ENCODE data around the gene NTS.

Gene NTS

GRCh38 chr12:85874031-85874461 is at the start of gene NTS:
TSS of gene NTS (plus strand) at chr12:85874295. CDS start at chr12:85874404, 109 bp downstream.
- no peak for DNase-seq

- DNase-seq, result no peak
Observed at GRCh38 chr12:85825746-85826145, 48.3 kb upstream of the NTS start.

GRCh38 chr12:85828576-85828975 is 45.5 kb upstream of the NTS start:
- no peak for DNase-seq

GRCh38 chr12:85829391-85829790 is 44.7 kb upstream of the NTS start:
- no peak for DNase-seq

DNA sequence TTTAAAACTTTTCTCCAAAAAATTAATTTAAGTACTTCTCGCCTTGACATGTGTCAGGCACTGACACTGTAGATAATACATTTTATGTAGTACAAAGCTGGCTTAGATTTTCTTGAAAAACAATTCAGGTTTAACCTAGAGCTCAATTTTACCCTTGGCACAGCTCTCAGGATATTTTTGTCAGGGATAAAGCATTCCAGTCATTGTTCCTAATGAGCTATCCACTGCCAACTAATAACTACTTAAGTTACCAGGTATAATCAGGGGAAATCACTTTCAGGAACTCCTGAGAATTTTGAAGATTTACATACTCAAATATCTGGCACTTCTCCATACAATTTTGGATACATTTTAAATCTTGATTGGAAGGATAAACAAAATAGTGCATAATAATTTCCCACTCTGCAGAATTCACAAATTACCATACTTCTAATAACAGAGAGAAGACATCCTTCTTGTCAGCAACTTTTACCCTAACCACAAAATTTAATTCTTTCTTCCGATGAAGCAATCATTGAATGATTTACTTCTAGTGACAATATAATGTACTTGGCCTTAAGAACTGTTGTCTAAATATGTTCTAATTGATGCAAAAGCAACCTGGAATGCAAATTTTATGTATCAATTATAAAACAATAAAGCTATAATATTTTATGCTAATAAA is 42.6 kb upstream of the NTS start:
- no peak for DNase-seq

GRCh38 chr12:85833579-85833978 is 40.5 kb upstream of the NTS start:
- DNase-seq, result no peak

DNA sequence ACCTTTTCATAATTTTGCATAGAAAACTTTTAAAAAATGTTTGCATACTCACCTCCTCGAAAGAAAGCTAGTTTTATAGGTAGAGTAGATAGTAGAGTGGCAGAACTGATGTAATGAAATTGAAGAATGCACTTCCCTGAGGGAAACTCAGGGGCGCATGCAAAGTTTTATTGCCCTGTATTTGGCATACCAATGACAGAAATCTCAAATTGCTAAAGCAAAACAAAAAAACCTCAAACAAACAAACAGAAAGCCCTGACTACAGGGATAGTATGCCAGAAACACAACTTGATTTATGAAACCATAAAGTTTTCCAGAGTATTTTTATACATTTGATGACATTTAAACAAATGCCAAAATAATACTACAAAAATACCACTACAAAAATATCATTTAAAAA is 39.7 kb upstream of the NTS start:
- DNase-seq, result no peak

DNA sequence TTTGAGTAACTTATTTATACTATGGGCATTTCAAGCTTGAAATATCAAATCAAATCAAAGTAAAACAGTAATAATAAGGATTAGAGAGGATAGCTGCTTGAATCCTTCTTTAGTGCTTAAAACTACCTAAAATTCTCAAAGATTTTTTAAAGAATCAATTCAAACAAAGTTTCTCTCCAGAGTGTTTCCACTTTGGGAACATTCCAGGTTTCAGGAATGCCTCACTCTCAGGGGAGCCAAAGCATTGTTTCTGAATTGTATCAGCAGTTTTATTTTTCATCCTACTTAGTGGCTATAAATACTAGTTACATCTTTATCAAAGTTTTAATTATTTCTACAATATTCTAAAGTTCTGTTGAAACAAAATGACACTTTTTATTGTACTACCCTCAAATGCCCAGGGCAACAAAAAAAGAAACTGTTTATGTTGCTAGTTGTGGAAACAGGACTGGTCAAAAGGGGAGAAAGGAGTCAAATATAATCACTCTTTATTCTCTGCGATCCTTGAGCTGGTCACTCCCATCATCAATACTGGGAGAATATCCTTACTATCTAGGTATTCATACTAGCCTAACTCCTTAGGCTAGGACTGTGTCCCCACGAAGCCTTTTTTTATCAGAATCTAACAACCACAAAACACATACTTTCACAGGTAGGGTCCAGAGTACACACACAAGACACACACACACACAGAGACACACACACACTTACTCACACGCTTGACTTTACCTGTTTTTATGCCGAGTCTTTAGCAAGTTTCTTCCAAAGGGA is 38.5 kb upstream of the NTS start:
- DNase-seq, result no peak

GRCh38 chr12:85836197-85837090 is 37.7 kb upstream of the NTS start, which contains the start of gene RASSF9:
TSS of gene RASSF9 (minus strand) at chr12:85836409. CDS start at chr12:85836201, 208 bp downstream.
- DNase-seq, result no peak

DNA sequence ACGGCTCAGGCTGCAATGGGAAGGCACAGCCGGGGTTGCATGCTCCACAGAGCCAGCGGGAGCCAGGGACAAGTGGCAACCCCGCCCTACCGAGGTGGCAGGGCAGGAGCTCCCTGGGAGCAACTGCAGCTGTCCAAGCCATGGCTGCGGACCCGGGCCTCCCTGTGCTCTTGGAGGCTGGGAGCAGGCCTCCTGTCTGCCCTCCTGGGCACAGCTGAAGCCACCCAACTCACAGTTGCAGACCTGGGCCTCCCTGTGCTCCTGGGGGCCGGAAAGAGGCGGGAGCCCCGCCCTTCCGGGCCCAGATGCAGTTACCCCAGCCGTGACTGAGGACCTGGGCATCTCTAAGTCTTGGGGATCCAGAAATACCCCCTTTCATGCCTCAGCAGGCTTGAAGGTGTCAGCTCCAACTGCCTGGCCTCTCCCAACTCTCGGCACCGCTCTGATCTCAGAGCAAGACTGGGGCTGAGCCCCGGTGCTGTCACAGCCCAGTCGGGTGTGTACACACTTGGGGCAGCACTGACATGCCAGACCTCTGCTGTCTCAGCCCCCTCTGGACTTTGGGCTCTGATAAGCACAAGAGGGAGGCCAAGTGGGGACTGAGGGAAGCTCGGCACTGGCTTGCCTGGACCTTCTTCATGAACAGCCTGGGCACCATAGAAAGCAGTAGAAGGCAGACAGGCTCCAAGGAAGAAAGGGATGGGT is 30.3 kb upstream of the NTS start:
- no peak for DNase-seq

GRCh38 chr12:85849344-85849743 is 24.8 kb upstream of the NTS start:
- no peak for DNase-seq

GRCh38 chr12:85855305-85855704 is 18.8 kb upstream of the NTS start:
- DNase-seq, result no peak

DNA sequence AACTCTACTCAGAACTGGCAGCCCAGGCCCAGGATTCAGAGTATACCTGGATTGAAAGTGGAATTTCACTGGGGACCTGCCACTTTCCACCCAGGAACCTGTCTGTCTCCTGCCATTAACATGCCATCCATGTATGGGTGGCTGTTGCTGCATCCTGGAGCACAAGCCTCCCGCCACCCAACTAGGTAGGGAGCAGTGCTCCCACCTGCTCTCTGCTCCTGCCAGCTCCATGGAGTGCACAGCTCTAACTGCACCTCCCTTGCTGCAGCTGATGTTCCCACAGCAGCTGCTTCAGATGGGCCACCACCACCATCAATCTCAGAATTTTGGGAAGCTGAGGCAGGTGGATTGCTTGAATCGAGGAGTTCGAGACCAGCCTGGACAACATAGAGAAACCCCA is 17.1 kb upstream of the NTS start:
- no peak for DNase-seq

DNA sequence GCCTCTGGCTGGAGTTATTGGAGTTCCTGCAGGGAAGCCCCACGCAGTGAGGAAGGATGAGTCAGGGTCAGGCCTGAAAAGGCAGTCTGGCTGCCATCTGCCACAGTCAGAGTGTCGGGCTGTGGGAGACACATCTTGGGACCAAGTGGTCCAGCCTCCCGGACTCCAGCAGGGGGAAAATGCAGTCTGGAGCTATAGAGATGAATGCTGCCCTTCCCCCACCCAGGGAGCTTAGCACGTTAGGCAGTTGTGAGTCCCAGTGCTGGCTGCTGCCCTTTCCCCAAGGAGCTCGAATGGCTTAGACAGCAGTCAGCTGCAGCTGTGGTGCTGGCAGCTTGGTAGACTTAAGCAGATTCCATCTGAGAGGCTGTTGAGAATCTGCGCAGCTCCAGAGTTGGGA is 8.2 kb upstream of the NTS start:
- DNase-seq, result no peak

GRCh38 chr12:85866986-85867776 is 6.9 kb upstream of the NTS start:
- DNase-seq, result no peak

DNA sequence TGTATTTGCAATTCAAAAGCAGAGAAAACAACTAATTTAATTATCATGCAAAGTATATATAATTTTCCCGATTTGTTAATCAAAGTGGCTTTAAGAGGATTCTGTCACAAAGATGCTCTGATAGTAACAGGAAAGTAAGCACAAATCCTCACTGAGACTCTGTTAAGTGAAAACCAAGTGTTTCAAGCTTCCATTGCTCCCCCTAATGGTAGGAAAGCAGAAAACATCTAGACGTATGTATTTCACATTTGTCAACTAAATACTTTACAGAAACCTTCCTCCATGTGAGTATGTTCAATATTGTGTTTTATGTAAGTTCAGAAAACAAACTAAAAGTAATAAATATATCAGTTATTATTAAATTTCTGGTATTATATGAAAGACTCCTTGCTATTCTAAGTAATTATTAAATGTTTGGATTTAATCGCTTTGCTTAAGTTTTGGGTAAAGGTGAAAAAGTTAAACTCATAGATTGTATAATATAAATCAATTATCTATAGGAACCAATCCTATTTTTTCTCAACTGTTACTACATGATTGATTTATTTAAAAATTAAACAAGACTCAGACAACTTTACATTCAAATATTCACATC is 1.5 kb upstream of the NTS start:
- DNase-seq, result no peak

GRCh38 chr12:85877459-85877858 is 3.4 kb downstream of the NTS start:
- no peak for DNase-seq

DNA sequence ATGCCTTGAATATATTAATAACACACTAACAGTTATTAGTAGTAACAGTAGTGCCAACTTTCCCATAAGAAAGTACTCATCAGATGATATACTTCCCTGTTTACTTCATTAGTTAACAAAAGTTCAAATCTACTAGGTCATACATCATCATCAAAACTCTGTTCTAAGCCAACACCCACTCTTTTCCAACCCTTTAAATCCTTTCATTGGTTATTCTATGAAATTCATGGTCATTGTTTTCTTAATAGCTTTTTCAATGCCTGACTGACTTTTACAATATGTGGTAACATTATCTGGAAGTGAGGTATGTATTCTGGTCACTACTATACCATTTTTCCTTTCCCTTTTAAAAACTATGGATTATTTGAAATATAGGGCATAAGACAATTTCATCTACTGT is 9.7 kb downstream of the NTS start:
- DNase-seq, result no peak

DNA sequence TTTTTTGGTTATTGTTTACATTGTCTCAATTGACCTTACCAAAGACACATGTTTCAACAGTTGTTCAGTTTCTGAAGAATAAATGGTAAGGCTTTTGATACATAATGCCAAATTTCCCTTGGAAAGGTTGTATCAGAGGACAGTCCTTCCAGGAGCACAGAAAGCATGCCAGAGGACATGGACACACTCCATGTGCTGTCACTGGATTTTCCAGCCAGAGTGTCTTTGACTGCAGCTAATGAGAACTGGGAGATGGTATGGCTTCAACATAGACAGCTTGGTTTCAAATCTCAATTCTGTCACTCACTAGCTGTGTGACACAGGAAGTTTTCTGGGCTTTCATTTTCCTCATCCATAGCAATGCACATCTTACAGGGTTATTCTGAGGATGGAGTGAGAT is 20.6 kb downstream of the NTS start:
- no peak for DNase-seq

DNA sequence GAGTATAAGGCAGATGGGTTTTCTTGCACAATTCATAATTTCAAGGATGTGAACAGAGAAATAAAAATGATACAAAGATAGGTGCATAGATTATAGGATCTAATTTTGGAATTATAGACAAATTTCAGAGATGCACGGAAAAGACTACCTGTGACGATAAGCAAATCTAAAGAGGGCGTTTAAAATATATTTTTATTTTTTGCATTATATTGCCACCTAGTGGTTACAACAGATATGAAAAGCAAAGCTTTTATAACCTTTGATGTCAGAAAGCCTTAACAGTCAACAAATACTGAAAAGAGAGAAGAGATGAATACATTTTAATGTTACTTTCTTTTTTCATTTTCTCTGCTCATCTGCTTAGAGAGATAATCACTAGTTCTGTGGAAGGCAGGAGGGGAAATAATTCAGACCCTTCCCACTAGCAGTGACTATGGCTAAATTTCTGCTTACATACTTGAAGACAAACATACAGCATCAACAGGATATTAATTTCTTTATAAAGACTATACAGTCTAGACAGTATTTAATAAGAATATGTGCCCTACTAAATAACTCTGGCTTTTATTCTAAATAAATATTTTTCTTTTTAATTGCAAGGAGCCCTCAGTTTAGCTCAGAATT is 46.3 kb downstream of the NTS start:
- DNase-seq, result no peak

- no peak for DNase-seq
Observed at GRCh38 chr12:85923767-85924331, 49.8 kb downstream of the NTS start.

Data from CD4-positive, alpha-beta T cell treated with Interferon gamma for 1 hour (primary cell).